Measurements from ENCODE around the gene FGF19.

DNA sequence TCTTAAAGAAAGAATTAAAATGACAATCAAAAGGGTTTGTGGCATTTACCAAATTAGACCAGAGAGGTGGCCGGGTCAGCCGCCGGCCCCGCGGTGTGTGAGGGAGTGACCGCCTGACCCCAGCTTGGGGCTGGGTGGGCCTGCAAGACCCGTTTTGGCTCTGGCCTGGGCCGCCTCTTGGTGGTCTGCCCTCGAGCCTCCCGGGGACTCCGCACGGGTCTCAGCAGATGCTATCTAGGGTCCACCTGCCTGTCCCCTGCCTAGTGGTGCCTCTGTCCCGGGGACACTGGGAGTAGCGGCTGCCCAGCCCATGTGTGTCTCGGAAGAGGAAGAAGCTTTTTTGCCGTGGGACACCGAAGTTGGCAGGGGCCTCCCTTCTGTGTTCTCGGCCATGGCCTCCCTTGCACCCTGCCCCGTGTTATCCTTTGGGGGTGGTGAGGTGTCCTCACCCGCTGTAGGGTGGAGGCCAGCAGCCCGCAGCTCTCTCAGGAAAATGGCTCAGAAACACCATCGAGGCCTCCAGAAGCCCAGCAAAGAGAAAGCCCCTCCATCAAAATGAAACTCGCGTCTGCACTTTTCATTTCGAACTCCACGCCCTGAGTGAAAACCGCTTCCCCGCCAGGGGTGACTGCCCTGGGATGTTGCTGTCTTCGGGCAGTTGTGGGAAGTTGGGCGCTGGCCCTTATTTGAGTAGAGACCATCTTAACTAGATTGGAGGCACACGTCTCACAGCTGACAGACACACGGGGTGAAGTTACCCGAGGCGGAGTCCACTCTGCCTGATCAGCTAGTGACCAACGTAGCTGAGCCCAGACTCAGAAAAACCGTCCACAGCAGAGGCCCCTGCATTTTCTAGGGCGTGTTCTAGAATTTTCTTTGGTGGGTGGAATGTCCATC lies 54.9 kb downstream of the FGF19 start:
- TF ChIP-seq, protein P1, sequence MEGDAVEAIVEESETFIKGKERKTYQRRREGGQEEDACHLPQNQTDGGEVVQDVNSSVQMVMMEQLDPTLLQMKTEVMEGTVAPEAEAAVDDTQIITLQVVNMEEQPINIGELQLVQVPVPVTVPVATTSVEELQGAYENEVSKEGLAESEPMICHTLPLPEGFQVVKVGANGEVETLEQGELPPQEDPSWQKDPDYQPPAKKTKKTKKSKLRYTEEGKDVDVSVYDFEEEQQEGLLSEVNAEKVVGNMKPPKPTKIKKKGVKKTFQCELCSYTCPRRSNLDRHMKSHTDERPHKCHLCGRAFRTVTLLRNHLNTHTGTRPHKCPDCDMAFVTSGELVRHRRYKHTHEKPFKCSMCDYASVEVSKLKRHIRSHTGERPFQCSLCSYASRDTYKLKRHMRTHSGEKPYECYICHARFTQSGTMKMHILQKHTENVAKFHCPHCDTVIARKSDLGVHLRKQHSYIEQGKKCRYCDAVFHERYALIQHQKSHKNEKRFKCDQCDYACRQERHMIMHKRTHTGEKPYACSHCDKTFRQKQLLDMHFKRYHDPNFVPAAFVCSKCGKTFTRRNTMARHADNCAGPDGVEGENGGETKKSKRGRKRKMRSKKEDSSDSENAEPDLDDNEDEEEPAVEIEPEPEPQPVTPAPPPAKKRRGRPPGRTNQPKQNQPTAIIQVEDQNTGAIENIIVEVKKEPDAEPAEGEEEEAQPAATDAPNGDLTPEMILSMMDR (IDR thresholded peaks at IDR 0.05; ENCODE audit: low read depth, low read length, poor library complexity, severe bottlenecking): no peak
- TF ChIP-seq EZH2phosphoT487 (IDR thresholded peaks at IDR 0.05; ENCODE audit: borderline replicate concordance, low read length): no peak

Data from DOHH2 (cell line).